ENCODE measurements around the gene SRC. TPM values are rescaled to one million over a fixed set of nuclear protein-coding genes. Genes with fewer than 3 reads are reported as not detected.

SRC gene
- total RNA-seq, 2 experiments from 2014 or later, result 5.3 to 6.1 TPM

- no peak for DNase-seq
- ChIA-PET POLR2A (no interaction called here), CTCF (no interaction called here)
- Mint-ChIP-seq H3K4me3 (no peak overlapping the region), H3K27ac (no peak overlapping the region), H3K9me3 (no peaks in the 10 kb centered on the region), H3K4me1 (ENCODE audit: low read depth) (no peaks in the 10 kb centered on the region), H3K36me3 (no peaks in the 10 kb centered on the region), H3K27me3 (no peaks in the 10 kb centered on the region)
- intact Hi-C loops (cut with micrococcal nuclease), result no loop called here
Observed at GRCh38 chr20:37439223-37439933, 93.4 kb downstream of the SRC start.

- ChIA-PET POLR2A (no interaction called here), CTCF (interaction anchor here (0.8 kb wide), 1 partner anchor 246 kb away, joined by 3 read pairs; no protein-coding TSS in a partner anchor)
- intact Hi-C loops (cut with micrococcal nuclease), result no loop called here
- Mint-ChIP-seq H3K9me3 (no peaks in the 10 kb centered on the region), H3K4me3 (no peak overlapping the region), H3K27me3 (no peaks in the 10 kb centered on the region), H3K36me3 (no peaks in the 10 kb centered on the region), H3K4me1 (ENCODE audit: low read depth) (no peaks in the 10 kb centered on the region), H3K27ac (no peak overlapping the region)
- DNase-seq, result no peak
Observed at GRCh38 chr20:37441023-37441422, 95.1 kb downstream of the SRC start.

- Mint-ChIP-seq H3K9me3 (no peaks in the 10 kb centered on the region), H3K27me3 (no peaks in the 10 kb centered on the region), H3K4me3 (no peak overlapping the region), H3K27ac (no peak overlapping the region), H3K36me3 (no peaks in the 10 kb centered on the region), H3K4me1 (ENCODE audit: low read depth) (no peaks in the 10 kb centered on the region)
- ChIA-PET POLR2A (interaction anchor here (0.6 kb wide), 1 partner anchor 1221 kb away, joined by 3 read pairs; no protein-coding TSS in a partner anchor), CTCF (no interaction called here)
- intact Hi-C loops (cut with micrococcal nuclease), result no loop called here
- no peak for DNase-seq
Observed at GRCh38 chr20:37442547-37442946, 96.6 kb downstream of the SRC start.

GRCh38 chr20:37442986-37443385, 97.0 kb downstream of the SRC start:
- Mint-ChIP-seq H3K9me3 (no peaks in the 10 kb centered on the region), H3K4me1 (ENCODE audit: low read depth) (no peaks in the 10 kb centered on the region), H3K27ac (no peak overlapping the region), H3K27me3 (no peaks in the 10 kb centered on the region), H3K36me3 (no peaks in the 10 kb centered on the region), H3K4me3 (no peak overlapping the region)
- DNase-seq, result no peak
- intact Hi-C loops (cut with micrococcal nuclease), result no loop called here
- ChIA-PET POLR2A (interaction anchor here (0.6 kb wide), 1 partner anchor 1221 kb away, joined by 3 read pairs; no protein-coding TSS in a partner anchor), CTCF (no interaction called here)

GRCh38 chr20:37443596-37443995, 97.7 kb downstream of the SRC start:
- Mint-ChIP-seq H3K36me3 (no peaks in the 10 kb centered on the region), H3K27me3 (no peaks in the 10 kb centered on the region), H3K4me3 (no peak overlapping the region), H3K27ac (no peak overlapping the region), H3K9me3 (no peaks in the 10 kb centered on the region), H3K4me1 (ENCODE audit: low read depth) (no peaks in the 10 kb centered on the region)
- POLR2A ChIA-PET, result no interaction called here
- CTCF ChIA-PET, result no interaction called here
- DNase-seq, result no peak
- intact Hi-C loops (cut with micrococcal nuclease), result no loop called here

- DNase-seq, result no peak
- ChIA-PET CTCF (no interaction called here), POLR2A (no interaction called here)
- H3K4me3 Mint-ChIP-seq, result no peak overlapping the region
- H3K36me3 Mint-ChIP-seq, result no peaks in the 10 kb centered on the region
- intact Hi-C loops (cut with micrococcal nuclease), result no loop called here
- no peaks in the 10 kb centered on the region for H3K9me3 Mint-ChIP-seq
- H3K4me1 Mint-ChIP-seq (ENCODE audit: low read depth), result no peaks in the 10 kb centered on the region
- no peaks in the 10 kb centered on the region for H3K27me3 Mint-ChIP-seq
- no peak overlapping the region for H3K27ac Mint-ChIP-seq
Observed at GRCh38 chr20:37445041-37445440, 99.1 kb downstream of the SRC start.

GRCh38 chr20:37446286-37447032, 100.5 kb downstream of the SRC start:
- H3K36me3 Mint-ChIP-seq, result no peaks in the 10 kb centered on the region
- ChIA-PET POLR2A (no interaction called here), CTCF (no interaction called here)
- no peaks in the 10 kb centered on the region for H3K27me3 Mint-ChIP-seq
- no peak for DNase-seq
- no peaks in the 10 kb centered on the region for H3K9me3 Mint-ChIP-seq
- intact Hi-C loops (cut with micrococcal nuclease), result no loop called here
- no peak overlapping the region for H3K27ac Mint-ChIP-seq
- no peak overlapping the region for H3K4me3 Mint-ChIP-seq
- H3K4me1 Mint-ChIP-seq (ENCODE audit: low read depth), result no peaks in the 10 kb centered on the region

- no peaks in the 10 kb centered on the region for H3K27me3 Mint-ChIP-seq
- POLR2A ChIA-PET, result no interaction called here
- CTCF ChIA-PET, result no interaction called here
- intact Hi-C loops (cut with micrococcal nuclease), result no loop called here
- no peak overlapping the region for H3K4me3 Mint-ChIP-seq
- H3K36me3 Mint-ChIP-seq, result no peaks in the 10 kb centered on the region
- no peak for DNase-seq
- no peaks in the 10 kb centered on the region for H3K9me3 Mint-ChIP-seq
- H3K4me1 Mint-ChIP-seq (ENCODE audit: low read depth), result no peaks in the 10 kb centered on the region
- no peak overlapping the region for H3K27ac Mint-ChIP-seq
Observed at GRCh38 chr20:37447688-37448087, 101.7 kb downstream of the SRC start.

GRCh38 chr20:37449276-37449675, 103.3 kb downstream of the SRC start:
- Mint-ChIP-seq H3K27me3 (peaks cover 6% of the 10 kb centered on the region), H3K9me3 (peaks cover 5% of the 10 kb centered on the region), H3K4me1 (ENCODE audit: low read depth) (no peaks in the 10 kb centered on the region), H3K27ac (no peak overlapping the region), H3K36me3 (no peaks in the 10 kb centered on the region), H3K4me3 (no peak overlapping the region)
- POLR2A ChIA-PET, result no interaction called here
- no peak for DNase-seq
- CTCF ChIA-PET, result no interaction called here
- intact Hi-C loops (cut with micrococcal nuclease), result no loop called here

GRCh38 chr20:37450344-37450743, 104.4 kb downstream of the SRC start:
- Mint-ChIP-seq H3K4me1 (ENCODE audit: low read depth) (no peaks in the 10 kb centered on the region), H3K27ac (no peak overlapping the region), H3K9me3 (peaks cover 15% of the 10 kb centered on the region), H3K4me3 (no peak overlapping the region), H3K36me3 (peaks cover 4% of the 10 kb centered on the region), H3K27me3 (peaks cover 7% of the 10 kb centered on the region)
- intact Hi-C loops (cut with micrococcal nuclease), result no loop called here
- CTCF ChIA-PET, result no interaction called here
- no peak for DNase-seq
- POLR2A ChIA-PET, result no interaction called here

- no peaks in the 10 kb centered on the region for H3K4me1 Mint-ChIP-seq (ENCODE audit: low read depth)
- peaks cover 7% of the 10 kb centered on the region for H3K27me3 Mint-ChIP-seq
- ChIA-PET CTCF (no interaction called here), POLR2A (no interaction called here)
- no peak for DNase-seq
- no peak overlapping the region for H3K27ac Mint-ChIP-seq
- H3K4me3 Mint-ChIP-seq, result no peak overlapping the region
- intact Hi-C loops (cut with micrococcal nuclease), result no loop called here
- H3K36me3 Mint-ChIP-seq, result peaks cover 5% of the 10 kb centered on the region
- peaks cover 23% of the 10 kb centered on the region for H3K9me3 Mint-ChIP-seq
Observed at GRCh38 chr20:37451616-37452015, 105.7 kb downstream of the SRC start.

GRCh38 chr20:37452236-37452635, 106.3 kb downstream of the SRC start:
- peaks cover 7% of the 10 kb centered on the region for H3K36me3 Mint-ChIP-seq
- no peak overlapping the region for H3K27ac Mint-ChIP-seq
- H3K4me3 Mint-ChIP-seq, result no peak overlapping the region
- peaks cover 7% of the 10 kb centered on the region for H3K27me3 Mint-ChIP-seq
- intact Hi-C loops (cut with micrococcal nuclease), result no loop called here
- ChIA-PET CTCF (no interaction called here), POLR2A (no interaction called here)
- no peaks in the 10 kb centered on the region for H3K4me1 Mint-ChIP-seq (ENCODE audit: low read depth)
- H3K9me3 Mint-ChIP-seq, result peaks cover 30% of the 10 kb centered on the region
- no peak for DNase-seq

- ChIA-PET CTCF (no interaction called here), POLR2A (no interaction called here)
- H3K4me1 Mint-ChIP-seq (ENCODE audit: low read depth), result no peaks in the 10 kb centered on the region
- no peak for DNase-seq
- peaks cover 7% of the 10 kb centered on the region for H3K36me3 Mint-ChIP-seq
- intact Hi-C loops (cut with micrococcal nuclease), result no loop called here
- H3K27me3 Mint-ChIP-seq, result peaks cover 7% of the 10 kb centered on the region
- H3K9me3 Mint-ChIP-seq, result peaks cover 35% of the 10 kb centered on the region
- H3K27ac Mint-ChIP-seq, result no peak overlapping the region
- H3K4me3 Mint-ChIP-seq, result no peak overlapping the region
Observed at GRCh38 chr20:37453288-37453687, 107.3 kb downstream of the SRC start.

All from activated CD4-positive, alpha-beta memory T cell treated with anti-CD3 and anti-CD28 coated beads for 36 hours (primary cell).